Hepatocyte (in vitro differentiated cells): Measurements from ENCODE around the gene PDXDC1. TPM values are rescaled to one million over a fixed set of nuclear protein-coding genes. Genes with fewer than 3 reads are reported as not detected.

ENCODE experiments used
- DNase-seq: peaks from one replicate; pipeline ENCODE4 v3.0.0-alpha.2; 2016; ENCODE audit warnings: low spot score
- H2AFZ ChIP-seq: fragments of 200-600 bp; sonication (generic); 2 replicates; pipeline ENCODE4 v1.6.0; 2016; ENCODE audit warnings: antibody characterized with exemption, mild to moderate bottlenecking
- H3K27ac ChIP-seq: fragments of 200-600 bp; sonication (generic); 2 replicates; pipeline ENCODE4 v1.5.1; 2016; ENCODE audit warnings: mild to moderate bottlenecking
- H3K27me3 ChIP-seq: fragments of 200-600 bp; sonication (generic); 2 replicates; pipeline ENCODE4 v1.6.1; 2016
- H3K36me3 ChIP-seq: fragments of 200-600 bp; sonication (generic); replicated peaks from 2 replicates; pipeline ENCODE4 v1.5.1; 2016; ENCODE audit warnings: low read depth; ENCODE audit not compliant: insufficient read depth
- H3K4me1 ChIP-seq: fragments of 200-600 bp; sonication (generic); 2 replicates; pipeline ENCODE4 v1.5.1; 2016; ENCODE audit warnings: mild to moderate bottlenecking, moderate library complexity; ENCODE audit not compliant: insufficient read depth
- H3K4me2 ChIP-seq: fragments of 200-600 bp; sonication (generic); 2 replicates; pipeline ENCODE4 v1.6.0; 2016
- H3K4me3 ChIP-seq: fragments of 200-600 bp; sonication (generic); 2 replicates; pipeline ENCODE4 v1.5.1; 2016; ENCODE audit warnings: mild to moderate bottlenecking
- H3K79me2 ChIP-seq: fragments of 200-600 bp; sonication (generic); 2 replicates; pipeline ENCODE4 v1.6.0; 2017; ENCODE audit warnings: mild to moderate bottlenecking
- H3K9me2 ChIP-seq: fragments of 200-600 bp; sonication (generic); replicated peaks from 2 replicates; pipeline ENCODE4 v1.6.0; 2017; ENCODE audit warnings: mild to moderate bottlenecking; ENCODE audit not compliant: insufficient read depth
- H3K9me3 ChIP-seq: fragments of 200-600 bp; sonication (generic); 2 replicates; pipeline ENCODE4 v1.5.1; 2016; ENCODE audit warnings: low read depth, mild to moderate bottlenecking
- H4K20me1 ChIP-seq: fragments of 200-600 bp; sonication (generic); 2 replicates; pipeline ENCODE4 v1.6.0; 2016; ENCODE audit warnings: mild to moderate bottlenecking; ENCODE audit not compliant: insufficient read depth, poor library complexity, severe bottlenecking
- CTCF ChIP-seq: fragments of 200-600 bp; sonication (generic); IDR thresholded peaks from 2 replicates; pipeline ENCODE4 v1.5.1; 2016; ENCODE audit warnings: antibody characterized with exemption, mild to moderate bottlenecking; ENCODE audit not compliant: poor library complexity
- EZH2 ChIP-seq: fragments of 200-600 bp; sonication (generic); IDR thresholded peaks from 2 replicates; pipeline ENCODE4 v1.6.1; 2016; ENCODE audit warnings: antibody characterized with exemption, mild to moderate bottlenecking, borderline replicate concordance
- EZH2phosphoT487 ChIP-seq: fragments of 200-600 bp; sonication (generic); IDR thresholded peaks from one replicate; pipeline ENCODE4 v1.6.1; 2018; ENCODE audit warnings: antibody characterized with exemption, mild to moderate bottlenecking, low read depth, moderate library complexity; ENCODE audit not compliant: unreplicated experiment, severe bottlenecking
- WGBS: methylation state at CpG from one replicate; pipeline ENCODE4 v1.1.6; 2016; ENCODE audit warnings: low lambda C conversion rate; ENCODE audit errors: missing lambda C conversion rate; 5-methylcytosine and 5-hydroxymethylcytosine counted together
- polyA plus RNA-seq: library from polyadenylated mRNA; unstranded; fragments of >200 nt; fragmentation: Nextera tagmentation; extraction: Ambion mirVana; gene quantifications from 2 replicates; pipeline ENCODE4 v1.2.1, GENCODE V29; 2016
- total RNA-seq: library from RNA; depleted of rRNA; stranded (reverse); fragments of >200 nt; gene quantifications from 2 replicates; pipeline ENCODE4 v1.2.3, GENCODE V29; 2014

Gene PDXDC1
- total and polyA plus RNA-seq, 2 experiments from 2014 or later: 141 to 146 TPM

- no peaks in the 10 kb centered on the region for H3K79me2 ChIP-seq
- no peaks in the 10 kb centered on the region for H3K9me2 ChIP-seq
- DNase-seq: no peak
- no peak overlapping the region for H3K4me2 ChIP-seq
- no peak overlapping the region for H3K4me3 ChIP-seq
- H3K4me1 ChIP-seq: no peaks in the 10 kb centered on the region
- no peaks in the 10 kb centered on the region for H3K36me3 ChIP-seq
- no peaks in the 10 kb centered on the region for H3K27me3 ChIP-seq
- no peak overlapping the region for H3K27ac ChIP-seq
- no peaks in the 10 kb centered on the region for H4K20me1 ChIP-seq
- 88% methylated on average over 15 of the region's 15 CpGs for WGBS
- no peaks in the 10 kb centered on the region for H3K9me3 ChIP-seq
- TF ChIP-seq CTCF (no peak), EZH2phosphoT487 (no peak), EZH2 (no peak)
- no peak overlapping the region for H2AFZ ChIP-seq
Observed at GRCh38 chr16:15035163-15035729, 60.4 kb downstream of the PDXDC1 start.

GRCh38 chr16:15037003-15037402 is 62.2 kb downstream of the PDXDC1 start:
- TF ChIP-seq CTCF (no peak), EZH2 (no peak), EZH2phosphoT487 (no peak)
- Histone ChIP-seq H3K36me3 (no peaks in the 10 kb centered on the region), H4K20me1 (no peaks in the 10 kb centered on the region)

GRCh38 chr16:15037745-15038144 is 62.9 kb downstream of the PDXDC1 start:
- Histone ChIP-seq H3K27me3 (no peaks in the 10 kb centered on the region), H3K9me2 (no peaks in the 10 kb centered on the region), H3K27ac (no peak overlapping the region), H2AFZ (no peak overlapping the region), H3K9me3 (no peaks in the 10 kb centered on the region), H3K4me3 (no peak overlapping the region), H3K4me2 (no peak overlapping the region), H3K36me3 (no peaks in the 10 kb centered on the region), H3K79me2 (no peaks in the 10 kb centered on the region), H4K20me1 (no peaks in the 10 kb centered on the region), H3K4me1 (no peaks in the 10 kb centered on the region)
- 94% methylated on average over 4 of the region's 4 CpGs for WGBS
- TF ChIP-seq EZH2phosphoT487 (no peak), CTCF (no peak), EZH2 (no peak)
- DNase-seq: no peak

More at GRCh38 chr16:15037003-15037402, 62.2 kb downstream of the PDXDC1 start:
- H3K79me2 ChIP-seq: no peaks in the 10 kb centered on the region
- no peak for DNase-seq
- no peaks in the 10 kb centered on the region for H3K9me2 ChIP-seq
- 97% methylated on average over 10 of the region's 10 CpGs for WGBS
- H3K4me2 ChIP-seq: no peak overlapping the region
- H3K4me3 ChIP-seq: no peak overlapping the region
- H3K9me3 ChIP-seq: no peaks in the 10 kb centered on the region
- no peaks in the 10 kb centered on the region for H3K27me3 ChIP-seq
- H3K27ac ChIP-seq: no peak overlapping the region
- no peak overlapping the region for H2AFZ ChIP-seq
- H3K4me1 ChIP-seq: no peaks in the 10 kb centered on the region

GRCh38 chr16:15038689-15039088 is 63.9 kb downstream of the PDXDC1 start:
- H3K27me3 ChIP-seq: no peaks in the 10 kb centered on the region
- H3K4me1 ChIP-seq: no peaks in the 10 kb centered on the region
- H3K36me3 ChIP-seq: no peaks in the 10 kb centered on the region
- H3K9me3 ChIP-seq: no peaks in the 10 kb centered on the region
- no peak overlapping the region for H3K4me3 ChIP-seq
- 84% methylated on average over 9 of the region's 9 CpGs for WGBS
- no peak overlapping the region for H2AFZ ChIP-seq
- TF ChIP-seq CTCF (no peak), EZH2 (no peak), EZH2phosphoT487 (no peak)
- no peaks in the 10 kb centered on the region for H3K79me2 ChIP-seq
- no peaks in the 10 kb centered on the region for H3K9me2 ChIP-seq
- DNase-seq: no peak
- H3K27ac ChIP-seq: no peak overlapping the region
- H3K4me2 ChIP-seq: no peak overlapping the region
- H4K20me1 ChIP-seq: no peaks in the 10 kb centered on the region
